Natural killer cell (primary cell): ENCODE data around the gene OTOS. TPM values are rescaled to one million over a fixed set of nuclear protein-coding genes. Genes with fewer than 3 reads are reported as not detected.

Experiments used
- ATAC-seq, 3 donors: fragments of 150-1000 bp in 2 of 3; fragments of 200-7000 bp in 1 of 3; cut with Tn5 transposase; 1 replicate in 1 of 3; 2 replicates in 2 of 3; pipeline ENCODE4 v1.10.0; 2021; ENCODE audit warnings: mild to moderate bottlenecking in 2 of 3, moderate library complexity in 2 of 3
- DNase-seq, 2 donors: peaks; one replicate each; pipeline versions ENCODE4 v3.0.0 to v3.0.0-alpha.2; 2013 to 2021; ENCODE audit warnings: mixed read lengths in 1 of 2
- H3K27ac ChIP-seq: one replicate; pipeline ENCODE4 v1.5.1; 2013; ENCODE audit warnings: mild to moderate bottlenecking, low read length
- H3K27me3 ChIP-seq: one replicate; pipeline ENCODE4 v1.6.1; 2013; ENCODE audit warnings: low read length; ENCODE audit not compliant: control insufficient read depth, insufficient read depth
- H3K36me3 ChIP-seq: one replicate; pipeline ENCODE4 v1.6.1; 2013; ENCODE audit warnings: low read length; ENCODE audit not compliant: control insufficient read depth, insufficient read depth
- H3K4me1 ChIP-seq: one replicate; pipeline ENCODE4 v1.6.1; 2013; ENCODE audit warnings: low read length; ENCODE audit not compliant: control insufficient read depth, insufficient read depth
- H3K4me3 ChIP-seq: one replicate; pipeline ENCODE4 v1.5.1; 2013; ENCODE audit warnings: low read length
- H3K9me3 ChIP-seq: one replicate; pipeline ENCODE4 v1.6.1; 2013; ENCODE audit warnings: low read length; ENCODE audit not compliant: control insufficient read depth, insufficient read depth
- H3K27ac Mint-ChIP-seq, 2 donors: one replicate each; pipeline ENCODE4 v1.8.0; 2022; ENCODE audit warnings: mild to moderate bottlenecking in 2 of 2, mixed read lengths in 2 of 2, moderate library complexity in 1 of 2
- H3K27me3 Mint-ChIP-seq, 2 donors: one replicate each; pipeline ENCODE4 v1.8.0; 2022; ENCODE audit warnings: low read depth in 2 of 2, mixed read lengths in 2 of 2
- H3K36me3 Mint-ChIP-seq: one replicate; pipeline ENCODE4 v1.8.0; 2022; ENCODE audit warnings: mixed read lengths
- H3K4me1 Mint-ChIP-seq, 2 donors: one replicate each; pipeline ENCODE4 v1.8.0; 2022; ENCODE audit warnings: mixed read lengths in 2 of 2
- H3K4me3 Mint-ChIP-seq: one replicate; pipeline ENCODE4 v1.8.0; 2022; ENCODE audit warnings: mild to moderate bottlenecking, moderate library complexity, mixed read lengths
- H3K9me3 Mint-ChIP-seq, 2 donors: one replicate each; pipeline ENCODE4 v1.8.0; 2022; ENCODE audit warnings: mixed read lengths in 2 of 2
- WGBS: methylation state at CpG from one replicate; pipeline ENCODE4 v1.1.7; 2013; ENCODE audit warnings: missing lambda C conversion rate; ENCODE audit not compliant: insufficient coverage; 5-methylcytosine and 5-hydroxymethylcytosine counted together
- intact Hi-C: fragments of 100-400 bp; cut with micrococcal nuclease; formaldehyde crosslinking; loops from one replicate; pipeline ENCODE4 v1.14.2; 2022
- total RNA-seq, 4 donors: library from RNA; stranded (reverse); fragments of 120-200 nt in 1 of 4; gene quantifications; one replicate each; pipeline versions ENCODE4 v1.2.3 to v1.2.4, GENCODE V29; 2013 to 2022
- TF ChIP-seq, protein P1 (sequence below): fragments of 200-600 bp; IDR thresholded peaks from one replicate; pipeline ENCODE4 v1.8.0; 2022; ENCODE audit warnings: antibody characterized with exemption

OTOS gene
- total RNA-seq, 3 donors from 2014 or later (not counting 1 experiment from before 2014, with no cell fraction given): not detected

- H3K27ac Mint-ChIP-seq: no peak overlapping the region
- Histone ChIP-seq H3K27ac (no peak overlapping the region), H3K27me3 (no peaks in the 10 kb centered on the region), H3K9me3 (no peaks in the 10 kb centered on the region), H3K4me3 (no peak overlapping the region), H3K4me1 (peaks cover 11% of the 10 kb centered on the region), H3K36me3 (no peaks in the 10 kb centered on the region)
- intact Hi-C loops: no loop called here
- no peak overlapping the region for H3K4me3 Mint-ChIP-seq
- no peaks in the 10 kb centered on the region for H3K36me3 Mint-ChIP-seq
- WGBS: 87% methylated on average over 11 of the region's 11 CpGs
- no peaks in the 10 kb centered on the region for H3K9me3 Mint-ChIP-seq
- H3K4me1 Mint-ChIP-seq: peaks cover 0 to 12% of the 10 kb centered on the region in 2 donors
- TF ChIP-seq, protein P1, sequence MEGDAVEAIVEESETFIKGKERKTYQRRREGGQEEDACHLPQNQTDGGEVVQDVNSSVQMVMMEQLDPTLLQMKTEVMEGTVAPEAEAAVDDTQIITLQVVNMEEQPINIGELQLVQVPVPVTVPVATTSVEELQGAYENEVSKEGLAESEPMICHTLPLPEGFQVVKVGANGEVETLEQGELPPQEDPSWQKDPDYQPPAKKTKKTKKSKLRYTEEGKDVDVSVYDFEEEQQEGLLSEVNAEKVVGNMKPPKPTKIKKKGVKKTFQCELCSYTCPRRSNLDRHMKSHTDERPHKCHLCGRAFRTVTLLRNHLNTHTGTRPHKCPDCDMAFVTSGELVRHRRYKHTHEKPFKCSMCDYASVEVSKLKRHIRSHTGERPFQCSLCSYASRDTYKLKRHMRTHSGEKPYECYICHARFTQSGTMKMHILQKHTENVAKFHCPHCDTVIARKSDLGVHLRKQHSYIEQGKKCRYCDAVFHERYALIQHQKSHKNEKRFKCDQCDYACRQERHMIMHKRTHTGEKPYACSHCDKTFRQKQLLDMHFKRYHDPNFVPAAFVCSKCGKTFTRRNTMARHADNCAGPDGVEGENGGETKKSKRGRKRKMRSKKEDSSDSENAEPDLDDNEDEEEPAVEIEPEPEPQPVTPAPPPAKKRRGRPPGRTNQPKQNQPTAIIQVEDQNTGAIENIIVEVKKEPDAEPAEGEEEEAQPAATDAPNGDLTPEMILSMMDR: no peak
- no peak for DNase-seq
- ATAC-seq: no peak
- H3K27me3 Mint-ChIP-seq: no peaks in the 10 kb centered on the region
Observed at GRCh38 chr2:240140920-240141319, 462 bp upstream of the OTOS start.

DNA sequence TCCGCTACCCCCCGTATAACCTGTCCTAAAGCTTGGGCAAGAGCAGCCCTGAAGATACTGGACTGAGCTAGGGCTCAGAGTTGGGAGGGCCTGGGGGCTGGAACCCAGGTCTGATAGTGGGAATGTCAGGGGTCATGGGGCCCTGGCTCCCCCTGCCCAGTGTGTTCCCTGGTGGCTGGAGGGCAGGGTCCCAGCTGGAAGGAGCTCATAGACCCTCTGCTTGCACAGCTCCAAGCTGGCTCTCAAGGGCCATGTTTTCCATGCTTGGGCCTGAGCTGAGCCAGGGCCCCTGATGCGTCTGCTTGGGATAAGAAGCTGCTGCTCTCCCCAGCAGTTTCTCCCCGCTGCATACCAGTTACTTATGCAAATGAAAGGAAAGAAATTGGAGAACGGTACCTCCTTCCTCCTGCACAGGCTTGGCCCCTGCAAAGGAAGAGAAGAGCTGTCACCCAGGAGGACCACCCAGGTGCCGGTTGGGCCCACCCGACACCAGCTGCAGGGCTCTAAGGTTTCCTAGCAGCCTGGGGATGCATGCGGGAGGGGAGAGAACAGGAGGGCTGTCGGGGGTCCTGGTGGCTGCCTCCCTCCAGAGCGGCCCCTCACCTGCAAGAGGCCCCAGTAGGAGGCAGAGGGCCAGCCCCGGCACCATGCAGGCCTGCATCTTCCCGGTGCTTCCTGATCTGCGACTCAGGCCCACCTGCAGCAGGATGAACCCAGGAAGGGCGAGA is 628 bp downstream of the OTOS start:
- TF ChIP-seq, protein P1: no peak
- H3K9me3 ChIP-seq: no peaks in the 10 kb centered on the region
- no peaks in the 10 kb centered on the region for H3K9me3 Mint-ChIP-seq
- WGBS: 83% methylated on average over 14 of the region's 14 CpGs
- no peaks in the 10 kb centered on the region for H3K36me3 ChIP-seq
- peaks cover 21% of the 10 kb centered on the region for H3K4me1 ChIP-seq
- H3K27me3 Mint-ChIP-seq: no peaks in the 10 kb centered on the region
- H3K4me3 Mint-ChIP-seq: no peak overlapping the region
- DNase-seq (no peak), ATAC-seq (no peak)
- H3K27me3 ChIP-seq: no peaks in the 10 kb centered on the region
- intact Hi-C loops: no loop called here
- H3K27ac ChIP-seq: no peak overlapping the region
- H3K27ac Mint-ChIP-seq: no peak overlapping the region
- H3K36me3 Mint-ChIP-seq: no peaks in the 10 kb centered on the region
- peaks cover 10 to 23% of the 10 kb centered on the region in 2 donors for H3K4me1 Mint-ChIP-seq
- H3K4me3 ChIP-seq: no peak overlapping the region

- WGBS: 90% methylated on average over 15 of the region's 15 CpGs
- Mint-ChIP-seq H3K4me1 (peaks cover 16 to 31% of the 10 kb centered on the region in 2 donors), H3K27me3 (no peaks in the 10 kb centered on the region), H3K4me3 (no peak overlapping the region), H3K36me3 (no peaks in the 10 kb centered on the region), H3K9me3 (no peaks in the 10 kb centered on the region), H3K27ac (no peak overlapping the region)
- H3K4me1 ChIP-seq: peaks cover 27% of the 10 kb centered on the region
- intact Hi-C loops: no loop called here
- TF ChIP-seq, protein P1: no peak
- no peaks in the 10 kb centered on the region for H3K36me3 ChIP-seq
- no peak overlapping the region for H3K27ac ChIP-seq
- no peaks in the 10 kb centered on the region for H3K27me3 ChIP-seq
- no peak for ATAC-seq
- H3K4me3 ChIP-seq: no peak overlapping the region
- DNase-seq: peak in 1 of 2 donors; percentile 14
- H3K9me3 ChIP-seq: no peaks in the 10 kb centered on the region
Observed at GRCh38 chr2:240139011-240139441, 1.4 kb downstream of the OTOS start.
